Activated CD8-positive, alpha-beta memory T cell treated with anti-CD3 and anti-CD28 coated beads, Interleukin-2, amount 10 ng/mL, durations not matched to agents 7 days and 5 days (primary cell): ENCODE measurements around the gene GPR149. TPM values are rescaled to one million over a fixed set of nuclear protein-coding genes. Genes with fewer than 3 reads are reported as not detected.
A peak's percentile ranks its signal among the peaks of the same experiment; 100 is the strongest.

Source experiments
- ATAC-seq: fragments of 150-1000 bp; cut with Tn5 transposase; one replicate; pipeline ENCODE4 v1.10.0; 2021; ENCODE audit warnings: moderate library complexity
- CTCF ChIA-PET: fragments of 350-600 bp; sonication (Branson Sonifier 250); formaldehyde crosslinking; loops from one replicate; lab custom pipeline; 2021; ENCODE audit warnings: antibody characterized with exemption; lab: Charles Lee
- DNase-seq: peaks from one replicate; pipeline ENCODE4 v3.0.0-alpha.2; 2020
- H3K27ac Mint-ChIP-seq: one replicate; pipeline ENCODE4 v1.8.0; 2021; ENCODE audit warnings: mild to moderate bottlenecking, mixed read lengths
- H3K27me3 Mint-ChIP-seq: one replicate; pipeline ENCODE4 v1.8.0; 2021; ENCODE audit warnings: mixed read lengths
- H3K36me3 Mint-ChIP-seq: one replicate; pipeline ENCODE4 v1.8.0; 2021; ENCODE audit warnings: mild to moderate bottlenecking, mixed read lengths
- H3K4me1 Mint-ChIP-seq: one replicate; pipeline ENCODE4 v1.8.0; 2021; ENCODE audit warnings: mixed read lengths
- H3K4me3 Mint-ChIP-seq: one replicate; pipeline ENCODE4 v1.8.0; 2021; ENCODE audit warnings: mild to moderate bottlenecking, moderate library complexity, mixed read lengths
- H3K9me3 Mint-ChIP-seq: one replicate; pipeline ENCODE4 v1.8.0; 2022; ENCODE audit warnings: low read depth, mixed read lengths
- total RNA-seq, 2 experiments: library from RNA; stranded (reverse); gene quantifications; one replicate each; pipeline ENCODE4 v1.2.3, GENCODE V29; 2021

Gene GPR149
- total RNA-seq, 2 experiments from 2014 or later, result not detected

GRCh38 chr3:154323891-154324738 is 105.9 kb downstream of the GPR149 start, which contains the start of gene DHX36:
Gene DHX36 (minus strand): TSS chr3:154324487. CDS start chr3:154324416, 71 bp downstream.
- no peaks in the 10 kb centered on the region for H3K9me3 Mint-ChIP-seq
- H3K4me1 Mint-ChIP-seq, result peaks cover 34% of the 10 kb centered on the region
- DNase-seq (peak; percentile 95), ATAC-seq (peak; percentile 92)
- H3K27ac Mint-ChIP-seq, result peak within 1 kb of the TSS; percentile 99
- CTCF ChIA-PET, result interaction anchor here (0.6 to 1.8 kb wide), 4 partner anchors 10 to 1482 kb away, joined by 3 to 5 read pairs (median 4); partner anchors contain the start of gene C3orf33
- H3K36me3 Mint-ChIP-seq, result peaks cover 15% of the 10 kb centered on the region
- peaks cover under 1% of the 10 kb centered on the region for H3K27me3 Mint-ChIP-seq
- peak within 1 kb of the TSS; percentile 93 for H3K4me3 Mint-ChIP-seq

GRCh38 chr3:154316974-154317767 is 112.8 kb downstream of the GPR149 start:
- peak; percentile 55 for ATAC-seq
- Mint-ChIP-seq H3K27ac (peak overlapping the region; percentile 69), H3K27me3 (no peaks in the 10 kb centered on the region), H3K36me3 (peaks cover 42% of the 10 kb centered on the region), H3K4me3 (no peak overlapping the region), H3K9me3 (peaks cover 4% of the 10 kb centered on the region), H3K4me1 (peaks cover 30% of the 10 kb centered on the region)
- DNase-seq, result no peak
- CTCF ChIA-PET, result no interaction called here

- peaks cover 44% of the 10 kb centered on the region for H3K36me3 Mint-ChIP-seq
- DNase-seq (no peak), ATAC-seq (no peak)
- H3K27me3 Mint-ChIP-seq, result no peaks in the 10 kb centered on the region
- H3K9me3 Mint-ChIP-seq, result peaks cover 4% of the 10 kb centered on the region
- H3K4me1 Mint-ChIP-seq, result peaks cover 22% of the 10 kb centered on the region
- no peak overlapping the region for H3K27ac Mint-ChIP-seq
- CTCF ChIA-PET, result interaction anchor here (1.5 to 2.1 kb wide), 2 partner anchors 11 to 13 kb away, joined by 5 to 6 read pairs; partner anchors contain the start of gene DHX36
- H3K4me3 Mint-ChIP-seq, result no peak overlapping the region
Measured at GRCh38 chr3:154314152-154314551, 115.8 kb downstream of the GPR149 start.

GRCh38 chr3:154310840-154311239 is 119.2 kb downstream of the GPR149 start:
- DNase-seq, result no peak
- Mint-ChIP-seq H3K4me1 (peaks cover 17% of the 10 kb centered on the region), H3K27ac (no peak overlapping the region), H3K9me3 (peaks cover 4% of the 10 kb centered on the region), H3K36me3 (peaks cover 58% of the 10 kb centered on the region), H3K27me3 (no peaks in the 10 kb centered on the region), H3K4me3 (no peak overlapping the region)
- CTCF ChIA-PET, result no interaction called here
- ATAC-seq, result no peak

GRCh38 chr3:154307363-154307762 is 122.6 kb downstream of the GPR149 start:
- no peaks in the 10 kb centered on the region for H3K9me3 Mint-ChIP-seq
- CTCF ChIA-PET, result no interaction called here
- H3K36me3 Mint-ChIP-seq, result peaks cover 51% of the 10 kb centered on the region
- no peaks in the 10 kb centered on the region for H3K27me3 Mint-ChIP-seq
- ATAC-seq (no peak), DNase-seq (no peak)
- no peak overlapping the region for H3K27ac Mint-ChIP-seq
- peaks cover 17% of the 10 kb centered on the region for H3K4me1 Mint-ChIP-seq
- H3K4me3 Mint-ChIP-seq, result no peak overlapping the region

- H3K9me3 Mint-ChIP-seq, result no peaks in the 10 kb centered on the region
- CTCF ChIA-PET, result no interaction called here
- peaks cover 14% of the 10 kb centered on the region for H3K4me1 Mint-ChIP-seq
- DNase-seq (no peak), ATAC-seq (no peak)
- no peak overlapping the region for H3K4me3 Mint-ChIP-seq
- H3K27ac Mint-ChIP-seq, result no peak overlapping the region
- H3K36me3 Mint-ChIP-seq, result peaks cover 64% of the 10 kb centered on the region
- no peaks in the 10 kb centered on the region for H3K27me3 Mint-ChIP-seq
Measured at GRCh38 chr3:154304936-154305335, 125.1 kb downstream of the GPR149 start.

- ATAC-seq (no peak), DNase-seq (no peak)
- CTCF ChIA-PET, result no interaction called here
- Mint-ChIP-seq H3K36me3 (peaks cover 62% of the 10 kb centered on the region), H3K4me3 (no peak overlapping the region), H3K4me1 (peaks cover 13% of the 10 kb centered on the region), H3K9me3 (no peaks in the 10 kb centered on the region), H3K27ac (no peak overlapping the region), H3K27me3 (no peaks in the 10 kb centered on the region)
Measured at GRCh38 chr3:154304116-154304786, 125.7 kb downstream of the GPR149 start.

GRCh38 chr3:154301561-154301960 is 128.4 kb downstream of the GPR149 start:
- H3K4me1 Mint-ChIP-seq, result peaks cover 2% of the 10 kb centered on the region
- H3K36me3 Mint-ChIP-seq, result peaks cover 51% of the 10 kb centered on the region
- CTCF ChIA-PET, result interaction anchor here (1.4 to 2.3 kb wide), 2 partner anchors 8 to 12 kb away, joined by 3 to 6 read pairs; no protein-coding TSS in a partner anchor
- no peak overlapping the region for H3K4me3 Mint-ChIP-seq
- no peak for DNase-seq
- no peaks in the 10 kb centered on the region for H3K27me3 Mint-ChIP-seq
- no peak overlapping the region for H3K27ac Mint-ChIP-seq
- no peak for ATAC-seq
- no peaks in the 10 kb centered on the region for H3K9me3 Mint-ChIP-seq

GRCh38 chr3:154294016-154294415 is 136.0 kb downstream of the GPR149 start:
- Mint-ChIP-seq H3K36me3 (peaks cover 42% of the 10 kb centered on the region), H3K27me3 (no peaks in the 10 kb centered on the region), H3K9me3 (no peaks in the 10 kb centered on the region), H3K4me3 (no peak overlapping the region), H3K4me1 (no peaks in the 10 kb centered on the region), H3K27ac (no peak overlapping the region)
- ATAC-seq (no peak), DNase-seq (no peak)
- CTCF ChIA-PET, result no interaction called here

GRCh38 chr3:154290187-154290586 is 139.8 kb downstream of the GPR149 start:
- CTCF ChIA-PET, result no interaction called here
- H3K4me1 Mint-ChIP-seq, result peaks cover 2% of the 10 kb centered on the region
- H3K27me3 Mint-ChIP-seq, result no peaks in the 10 kb centered on the region
- H3K9me3 Mint-ChIP-seq, result no peaks in the 10 kb centered on the region
- ATAC-seq, result no peak
- H3K27ac Mint-ChIP-seq, result no peak overlapping the region
- H3K4me3 Mint-ChIP-seq, result no peak overlapping the region
- H3K36me3 Mint-ChIP-seq, result peaks cover 38% of the 10 kb centered on the region
- no peak for DNase-seq
